ENCODE results near the gene FOXF1.

Gene FOXF1

DNA sequence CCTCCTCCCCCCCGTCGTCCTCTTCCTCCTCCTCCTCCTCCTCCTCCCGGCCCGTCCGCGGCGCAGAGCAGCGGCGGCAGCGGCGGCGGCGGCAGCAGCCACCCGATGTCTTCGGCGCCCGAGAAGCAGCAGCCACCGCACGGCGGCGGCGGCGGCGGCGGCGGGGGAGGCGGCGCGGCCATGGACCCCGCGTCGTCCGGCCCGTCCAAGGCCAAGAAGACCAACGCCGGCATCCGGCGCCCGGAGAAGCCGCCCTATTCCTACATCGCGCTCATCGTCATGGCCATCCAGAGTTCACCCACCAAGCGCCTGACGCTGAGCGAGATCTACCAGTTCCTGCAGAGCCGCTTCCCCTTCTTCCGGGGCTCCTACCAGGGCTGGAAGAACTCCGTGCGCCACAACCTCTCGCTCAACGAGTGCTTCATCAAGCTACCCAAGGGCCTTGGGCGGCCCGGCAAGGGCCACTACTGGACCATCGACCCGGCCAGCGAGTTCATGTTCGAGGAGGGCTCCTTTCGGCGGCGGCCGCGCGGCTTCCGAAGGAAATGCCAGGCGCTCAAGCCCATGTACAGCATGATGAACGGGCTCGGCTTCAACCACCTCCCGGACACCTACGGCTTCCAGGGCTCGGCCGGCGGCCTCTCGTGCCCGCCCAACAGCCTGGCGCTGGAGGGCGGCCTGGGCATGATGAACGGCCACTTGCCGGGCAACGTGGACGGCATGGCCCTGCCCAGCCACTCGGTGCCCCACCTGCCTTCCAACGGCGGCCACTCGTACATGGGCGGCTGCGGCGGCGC lies at the start of gene FOXF1:
Gene FOXF1, plus strand, starts transcription at position 63 of the 797 bp plus-strand sequence. Its CDS starts 43 bp downstream, at position 106.
- peak; percentile 83 for DNase-seq

DNA sequence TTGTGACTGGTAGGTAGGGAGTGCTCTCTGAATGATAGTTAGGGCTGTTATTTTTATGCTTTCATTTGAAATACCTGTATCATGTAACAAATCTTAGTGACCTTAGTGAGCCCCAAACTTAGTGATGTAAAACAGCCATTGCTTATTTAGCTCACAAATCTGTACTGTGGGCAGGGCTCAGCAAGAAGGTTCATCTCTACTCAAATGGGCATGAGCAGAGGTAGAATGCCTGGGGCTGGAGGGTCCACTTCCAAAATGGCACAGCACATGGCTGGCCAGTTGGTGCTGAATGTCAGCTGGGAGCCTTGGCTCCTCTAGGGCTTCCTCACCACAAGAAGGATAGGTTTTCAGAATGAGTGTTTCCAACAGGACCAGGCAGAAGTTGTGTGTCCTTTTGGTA lies 49.3 kb upstream of the FOXF1 start:
- no peak for DNase-seq

- peak; percentile 98 for DNase-seq
Observed at GRCh38 chr16:86462334-86463084, 47.8 kb upstream of the FOXF1 start.

GRCh38 chr16:86464044-86464443 lies 46.3 kb upstream of the FOXF1 start:
- no peak for DNase-seq

- no peak for DNase-seq
Observed at GRCh38 chr16:86465434-86465833, 44.9 kb upstream of the FOXF1 start.

GRCh38 chr16:86466696-86467406 lies 43.5 kb upstream of the FOXF1 start:
- peak; percentile 91 for DNase-seq

DNA sequence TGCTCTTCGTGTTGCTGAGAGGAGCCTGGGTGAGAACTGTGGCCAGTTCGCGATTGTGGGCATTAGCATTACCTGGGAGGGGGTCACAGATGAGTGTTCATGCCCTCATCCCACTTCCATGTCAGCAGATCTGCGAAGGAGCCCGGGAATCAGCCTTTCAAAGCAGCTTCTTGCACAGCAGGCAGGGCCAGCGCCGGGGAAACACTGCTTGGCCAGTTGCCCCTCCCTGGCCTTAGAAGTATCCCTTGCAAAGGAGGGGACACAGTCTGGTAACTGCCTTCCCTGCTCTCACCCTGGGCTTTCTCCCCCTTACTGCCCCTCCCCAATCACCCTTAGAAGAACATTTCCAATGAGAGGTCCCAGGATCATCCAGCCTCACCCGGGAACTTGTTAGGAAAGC lies 42.8 kb upstream of the FOXF1 start:
- DNase-seq = no peak

- no peak for DNase-seq
Observed at GRCh38 chr16:86470964-86471363, 39.4 kb upstream of the FOXF1 start.

GRCh38 chr16:86471896-86472295 lies 38.4 kb upstream of the FOXF1 start:
- no peak for DNase-seq

GRCh38 chr16:86472366-86472765 lies 38.0 kb upstream of the FOXF1 start:
- DNase-seq = no peak

- no peak for DNase-seq
Observed at GRCh38 chr16:86476956-86477534, 33.3 kb upstream of the FOXF1 start.

GRCh38 chr16:86477642-86478041 lies 32.7 kb upstream of the FOXF1 start:
- peak; percentile 73 for DNase-seq

DNA sequence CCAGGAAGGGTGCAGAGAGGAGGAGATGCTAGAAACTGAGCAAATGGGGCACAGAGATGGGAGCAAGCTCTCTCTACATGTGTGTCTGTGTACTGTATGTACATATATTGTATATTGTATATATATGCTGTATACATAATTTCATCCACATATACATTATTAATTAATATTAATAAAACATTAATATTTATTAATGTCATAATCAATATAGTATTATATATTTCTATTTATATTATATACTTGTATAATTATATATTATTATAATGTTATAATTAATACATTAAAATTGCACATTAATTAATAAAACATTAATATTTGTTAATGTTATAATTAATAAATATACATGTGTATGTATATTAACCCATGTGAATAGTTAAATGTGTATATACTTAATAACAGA lies 31.5 kb upstream of the FOXF1 start:
- DNase-seq = no peak

DNA sequence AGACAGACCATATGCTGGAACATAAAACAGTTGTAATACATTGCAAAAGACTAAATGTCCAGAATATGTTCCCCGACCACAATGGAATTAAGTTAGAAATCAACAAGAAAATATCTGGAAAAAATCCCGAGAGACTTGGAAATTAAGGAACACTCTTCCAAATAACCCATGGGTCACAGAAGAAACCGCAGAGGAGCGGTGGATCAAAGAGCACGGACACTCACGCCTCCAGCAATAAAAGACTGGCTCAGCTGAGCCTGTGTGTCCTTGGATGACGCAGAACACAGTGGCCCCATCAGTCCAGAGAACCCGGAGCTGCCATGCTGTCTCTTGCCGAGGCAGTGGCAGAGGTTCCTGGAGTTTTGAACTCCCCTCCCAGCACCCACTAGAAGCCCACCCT lies 30.9 kb upstream of the FOXF1 start:
- peak; percentile 49 for DNase-seq

- no peak for DNase-seq
Observed at GRCh38 chr16:86480444-86480843, 29.9 kb upstream of the FOXF1 start.

DNA sequence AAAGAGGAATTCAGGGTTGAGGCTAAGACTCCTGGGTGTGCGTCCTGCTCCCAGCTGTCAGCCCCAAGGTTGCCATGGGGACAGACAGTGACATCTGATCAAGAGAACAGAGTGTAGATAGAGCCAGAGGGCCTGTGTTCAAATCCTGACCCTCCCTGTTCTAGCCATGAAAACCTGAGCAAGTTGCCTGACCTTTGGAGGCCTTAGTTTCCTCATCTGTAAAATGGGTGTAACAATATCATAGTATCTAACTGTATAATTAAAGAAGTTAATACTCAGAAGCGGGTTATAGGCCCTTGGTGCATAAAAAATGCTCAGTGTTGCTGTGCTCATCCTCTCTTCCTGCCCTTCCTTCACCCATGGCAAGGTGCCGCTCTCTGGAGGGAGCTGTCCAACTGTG lies 28.7 kb upstream of the FOXF1 start:
- DNase-seq = no peak

DNA sequence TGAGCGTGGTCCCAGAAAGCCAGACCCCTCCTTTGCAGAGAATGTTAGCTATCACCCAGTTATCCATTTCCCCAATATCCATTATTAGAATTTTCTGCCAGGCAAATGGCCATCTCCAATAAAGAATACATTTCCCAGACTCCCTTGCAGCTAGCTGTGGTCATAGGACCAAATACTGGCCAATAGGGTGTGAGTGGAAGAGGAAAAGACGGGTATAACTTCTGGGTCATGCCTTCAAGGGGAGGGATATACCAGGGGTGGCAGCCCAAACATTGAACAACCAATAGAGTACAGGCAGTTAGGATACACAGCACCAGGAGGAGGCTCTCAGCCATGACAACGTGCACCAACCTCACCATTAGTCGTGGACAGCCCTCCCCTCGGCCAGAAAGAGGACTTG lies 26.1 kb upstream of the FOXF1 start:
- DNase-seq = no peak

GRCh38 chr16:86485746-86486145 lies 24.6 kb upstream of the FOXF1 start:
- DNase-seq = no peak

DNA sequence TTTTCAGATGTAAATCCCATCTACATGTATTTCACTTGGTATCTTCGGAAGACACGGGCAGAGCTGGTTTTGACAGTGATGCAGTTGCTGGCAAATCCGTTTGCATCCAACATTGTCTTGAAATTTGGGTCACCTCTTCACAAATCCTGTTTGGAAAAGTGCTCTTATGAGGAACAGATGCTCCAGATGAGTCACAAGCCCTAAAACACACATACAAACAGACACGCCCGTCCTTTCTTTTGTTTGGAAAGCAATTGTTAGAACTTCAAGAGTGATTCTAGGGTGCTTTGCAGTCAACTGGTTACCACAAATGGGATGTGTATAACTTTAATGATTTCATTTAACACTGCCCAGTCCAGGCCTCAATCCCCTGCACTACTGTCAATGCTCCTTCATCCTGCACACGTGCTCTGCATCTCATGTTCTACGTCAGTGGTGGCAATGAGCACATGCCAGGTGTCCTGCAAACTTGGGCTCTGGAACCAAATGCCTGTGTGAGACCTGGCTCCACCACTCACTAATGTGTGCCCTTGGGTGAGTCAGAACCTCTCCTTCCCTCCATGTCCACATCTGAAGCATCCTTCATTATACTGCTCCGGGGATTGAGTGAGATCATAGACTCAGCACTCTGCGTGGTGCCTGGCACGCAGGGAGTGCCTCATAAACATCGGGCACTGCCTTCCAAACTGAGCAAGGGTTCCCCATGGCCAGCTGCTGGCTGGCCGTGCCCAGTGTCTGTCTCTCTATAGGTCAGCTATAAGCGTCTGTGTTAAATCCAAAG lies 19.3 kb upstream of the FOXF1 start:
- DNase-seq = no peak

- no peak for DNase-seq
Observed at GRCh38 chr16:86491640-86492023, 18.7 kb upstream of the FOXF1 start.

GRCh38 chr16:86492267-86492960 lies 17.9 kb upstream of the FOXF1 start:
- no peak for DNase-seq

All from HCEC 1CT (cell line).